HepG2 (cell line): ENCODE measurements around the gene PLEKHA8. TPM values are rescaled to one million over a fixed set of nuclear protein-coding genes. Genes with fewer than 3 reads are reported as not detected.

ENCODE experiments used
- ARHGAP35 ChIP-seq: sonication (generic); formaldehyde crosslinking; IDR thresholded peaks from 2 replicates; pipeline ENCODE4 v1.9.0; 2022; ENCODE audit warnings: mild to moderate bottlenecking, inconsistent platforms, moderate library complexity, missing genetic modification reagents, borderline replicate concordance
- SRF ChIP-seq: IDR thresholded peaks from 2 replicates; pipeline ENCODE4 v1.6.1; 2011; ENCODE audit warnings: mild to moderate bottlenecking, low read depth, low read length, moderate library complexity
- polyA plus RNA-seq, 8 experiments: library from polyadenylated mRNA; depleted of rRNA in 3 of 8; stranded (reverse) in 7 of 8; unstranded in 1 of 8; fragments of >200 nt; fragmentation: Illumina TruSeq in 4 of 8; extraction: Trizol in 4 of 8; gene quantifications; 2 replicates each; pipeline versions ENCODE4 v1.2.1 to v1.2.3, GENCODE V29; 2011 to 2016; ENCODE audit warnings: low read depth in 4 of 8, missing spikeins in 1 of 8, mixed read lengths in 1 of 8; ENCODE audit not compliant: insufficient read depth in 1 of 8
- total RNA-seq, 5 experiments: library from RNA; depleted of rRNA; stranded (reverse); fragments of >200 nt; fragmentation: Illumina TruSeq; extraction: Trizol; gene quantifications; 2 replicates each; pipeline ENCODE4 v1.2.3, GENCODE V29; 2016; ENCODE audit warnings: low read depth in 1 of 5
- TF ChIP-seq, protein P1 (sequence below): sonication (generic); formaldehyde crosslinking; IDR thresholded peaks from 2 replicates; pipeline ENCODE4 v1.4.0; 2020; ENCODE audit warnings: missing genetic modification reagents
- TF ChIP-seq, protein P2 (sequence below): sonication (generic); formaldehyde crosslinking; IDR thresholded peaks from 2 replicates; pipeline ENCODE4 v1.4.0; 2020; ENCODE audit warnings: mild to moderate bottlenecking, low read depth, missing genetic modification reagents
- TF ChIP-seq, protein P3 (sequence below): sonication (generic); formaldehyde crosslinking; IDR thresholded peaks from 2 replicates; pipeline ENCODE4 v1.5.0; 2020; ENCODE audit warnings: missing genetic modification reagents, mild to moderate bottlenecking, borderline replicate concordance
- TF ChIP-seq, protein P4 (sequence below), 2 experiments: IDR thresholded peaks; 2 replicates each; pipeline ENCODE4 v1.6.1; 2011 to 2012; ENCODE audit warnings: low read length in 2 of 2, borderline replicate concordance in 1 of 2, low read depth in 1 of 2, mild to moderate bottlenecking in 1 of 2, moderate library complexity in 1 of 2

Gene PLEKHA8
- total and polyA plus RNA-seq, 2 of the 13 experiments (the other 11 are each of a cell fraction or from before 2014, with no cell fraction given) = 12.5 to 26.4 TPM

DNA sequence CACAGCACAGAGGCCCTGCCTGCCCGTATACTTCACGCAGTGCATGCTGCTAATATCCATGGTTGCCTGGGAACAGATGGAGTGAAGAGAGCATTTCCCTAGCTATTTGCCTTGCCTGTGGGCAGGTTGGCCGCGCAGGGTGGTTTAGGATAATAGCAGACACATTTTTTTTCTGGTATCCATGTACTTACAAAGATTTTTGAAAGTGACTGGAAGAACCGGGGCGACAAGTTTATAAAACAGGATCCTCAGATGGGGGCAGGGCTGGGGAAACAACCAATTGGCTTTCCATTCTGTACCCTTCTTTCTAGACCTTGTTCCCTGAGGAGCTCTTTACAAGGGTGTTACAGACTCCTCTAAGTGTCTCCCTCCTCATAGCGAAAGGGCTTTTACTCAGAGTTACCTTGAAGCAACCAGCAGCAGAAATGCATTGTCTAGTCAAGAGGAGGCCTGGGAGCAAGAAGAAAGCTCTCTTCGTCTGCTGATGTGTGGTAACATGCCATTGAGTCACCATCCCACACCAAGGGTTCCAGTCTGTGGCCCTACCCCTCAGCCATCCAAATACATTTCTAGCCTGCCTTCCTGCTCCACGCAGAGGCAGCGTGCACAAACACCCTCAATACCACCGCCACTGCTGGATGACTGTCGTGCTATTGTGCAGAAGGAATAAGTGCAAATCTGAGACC lies 138.1 kb downstream of the PLEKHA8 start (continued):
- TF ChIP-seq SRF = no peak
- TF ChIP-seq, protein P1, sequence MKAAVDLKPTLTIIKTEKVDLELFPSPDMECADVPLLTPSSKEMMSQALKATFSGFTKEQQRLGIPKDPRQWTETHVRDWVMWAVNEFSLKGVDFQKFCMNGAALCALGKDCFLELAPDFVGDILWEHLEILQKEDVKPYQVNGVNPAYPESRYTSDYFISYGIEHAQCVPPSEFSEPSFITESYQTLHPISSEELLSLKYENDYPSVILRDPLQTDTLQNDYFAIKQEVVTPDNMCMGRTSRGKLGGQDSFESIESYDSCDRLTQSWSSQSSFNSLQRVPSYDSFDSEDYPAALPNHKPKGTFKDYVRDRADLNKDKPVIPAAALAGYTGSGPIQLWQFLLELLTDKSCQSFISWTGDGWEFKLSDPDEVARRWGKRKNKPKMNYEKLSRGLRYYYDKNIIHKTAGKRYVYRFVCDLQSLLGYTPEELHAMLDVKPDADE (CRISPR knock-in tag) = no peak
- TF ChIP-seq, protein P2, sequence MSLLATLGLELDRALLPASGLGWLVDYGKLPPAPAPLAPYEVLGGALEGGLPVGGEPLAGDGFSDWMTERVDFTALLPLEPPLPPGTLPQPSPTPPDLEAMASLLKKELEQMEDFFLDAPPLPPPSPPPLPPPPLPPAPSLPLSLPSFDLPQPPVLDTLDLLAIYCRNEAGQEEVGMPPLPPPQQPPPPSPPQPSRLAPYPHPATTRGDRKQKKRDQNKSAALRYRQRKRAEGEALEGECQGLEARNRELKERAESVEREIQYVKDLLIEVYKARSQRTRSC (CRISPR knock-in tag) = no peak
- TF ChIP-seq, protein P3, sequence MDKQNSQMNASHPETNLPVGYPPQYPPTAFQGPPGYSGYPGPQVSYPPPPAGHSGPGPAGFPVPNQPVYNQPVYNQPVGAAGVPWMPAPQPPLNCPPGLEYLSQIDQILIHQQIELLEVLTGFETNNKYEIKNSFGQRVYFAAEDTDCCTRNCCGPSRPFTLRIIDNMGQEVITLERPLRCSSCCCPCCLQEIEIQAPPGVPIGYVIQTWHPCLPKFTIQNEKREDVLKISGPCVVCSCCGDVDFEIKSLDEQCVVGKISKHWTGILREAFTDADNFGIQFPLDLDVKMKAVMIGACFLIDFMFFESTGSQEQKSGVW (CRISPR knock-in tag) = no peak
- TF ChIP-seq, protein P4, sequence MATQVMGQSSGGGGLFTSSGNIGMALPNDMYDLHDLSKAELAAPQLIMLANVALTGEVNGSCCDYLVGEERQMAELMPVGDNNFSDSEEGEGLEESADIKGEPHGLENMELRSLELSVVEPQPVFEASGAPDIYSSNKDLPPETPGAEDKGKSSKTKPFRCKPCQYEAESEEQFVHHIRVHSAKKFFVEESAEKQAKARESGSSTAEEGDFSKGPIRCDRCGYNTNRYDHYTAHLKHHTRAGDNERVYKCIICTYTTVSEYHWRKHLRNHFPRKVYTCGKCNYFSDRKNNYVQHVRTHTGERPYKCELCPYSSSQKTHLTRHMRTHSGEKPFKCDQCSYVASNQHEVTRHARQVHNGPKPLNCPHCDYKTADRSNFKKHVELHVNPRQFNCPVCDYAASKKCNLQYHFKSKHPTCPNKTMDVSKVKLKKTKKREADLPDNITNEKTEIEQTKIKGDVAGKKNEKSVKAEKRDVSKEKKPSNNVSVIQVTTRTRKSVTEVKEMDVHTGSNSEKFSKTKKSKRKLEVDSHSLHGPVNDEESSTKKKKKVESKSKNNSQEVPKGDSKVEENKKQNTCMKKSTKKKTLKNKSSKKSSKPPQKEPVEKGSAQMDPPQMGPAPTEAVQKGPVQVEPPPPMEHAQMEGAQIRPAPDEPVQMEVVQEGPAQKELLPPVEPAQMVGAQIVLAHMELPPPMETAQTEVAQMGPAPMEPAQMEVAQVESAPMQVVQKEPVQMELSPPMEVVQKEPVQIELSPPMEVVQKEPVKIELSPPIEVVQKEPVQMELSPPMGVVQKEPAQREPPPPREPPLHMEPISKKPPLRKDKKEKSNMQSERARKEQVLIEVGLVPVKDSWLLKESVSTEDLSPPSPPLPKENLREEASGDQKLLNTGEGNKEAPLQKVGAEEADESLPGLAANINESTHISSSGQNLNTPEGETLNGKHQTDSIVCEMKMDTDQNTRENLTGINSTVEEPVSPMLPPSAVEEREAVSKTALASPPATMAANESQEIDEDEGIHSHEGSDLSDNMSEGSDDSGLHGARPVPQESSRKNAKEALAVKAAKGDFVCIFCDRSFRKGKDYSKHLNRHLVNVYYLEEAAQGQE (IDR thresholded peaks at IDR 0.05; ENCODE audit: borderline replicate concordance in 1 of 2, low read depth in 1 of 2, low read length in 2 of 2) = no peak
- TF ChIP-seq ARHGAP35 (CRISPR knock-in tag) = no peak
